ENCODE results near the gene KCNAB2. TPM values are rescaled to one million over a fixed set of nuclear protein-coding genes. Genes with fewer than 3 reads are reported as not detected.

The KCNAB2 gene
- total RNA-seq, 1 donor from 2014 or later, result 4.3 TPM

DNA sequence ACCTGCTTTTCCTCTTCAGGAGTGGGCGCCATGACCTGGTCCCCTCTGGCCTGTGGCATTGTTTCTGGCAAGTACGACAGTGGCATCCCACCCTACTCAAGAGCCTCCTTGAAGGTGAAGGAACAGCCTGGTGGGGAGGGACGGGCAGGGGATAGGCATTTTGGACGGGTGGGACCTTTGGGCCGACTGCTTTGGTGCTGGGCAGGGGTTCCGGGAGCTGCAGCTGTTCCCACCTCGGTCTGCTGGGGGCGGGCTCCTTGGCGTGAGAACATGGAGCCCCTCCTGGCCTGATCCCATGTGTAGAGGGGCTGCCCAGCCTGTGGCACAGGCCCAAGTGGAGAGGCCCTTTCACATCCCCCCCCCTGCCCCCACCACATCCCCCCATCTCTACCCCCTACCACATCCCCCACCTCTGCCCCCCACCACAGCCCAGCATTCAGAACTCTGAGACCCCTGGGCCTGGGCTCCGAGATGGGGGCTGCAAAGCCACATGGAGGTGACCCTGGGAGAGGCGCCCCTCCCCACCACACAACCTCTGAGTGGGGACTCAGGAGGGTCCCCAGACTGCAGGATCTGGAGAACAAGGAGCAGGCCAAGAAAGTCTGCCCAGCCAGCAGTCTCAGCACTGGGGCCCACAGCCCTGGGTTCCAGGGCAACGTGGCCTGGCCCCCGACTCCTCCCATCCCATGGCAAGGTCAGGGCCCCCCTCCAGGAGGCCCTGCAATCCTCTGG lies 50.0 kb downstream of the KCNAB2 start:
- no peak for DNase-seq (ENCODE audit: low spot score)

GRCh38 chr1:6096243-6097116 lies 50.8 kb downstream of the KCNAB2 start:
- no peak for DNase-seq (ENCODE audit: low spot score)

- DNase-seq (ENCODE audit: low spot score), result no peak
Observed at GRCh38 chr1:6097117-6097595, 51.5 kb downstream of the KCNAB2 start.

- no peak for DNase-seq (ENCODE audit: low spot score)
Observed at GRCh38 chr1:6097824-6098223, 52.1 kb downstream of the KCNAB2 start.

DNA sequence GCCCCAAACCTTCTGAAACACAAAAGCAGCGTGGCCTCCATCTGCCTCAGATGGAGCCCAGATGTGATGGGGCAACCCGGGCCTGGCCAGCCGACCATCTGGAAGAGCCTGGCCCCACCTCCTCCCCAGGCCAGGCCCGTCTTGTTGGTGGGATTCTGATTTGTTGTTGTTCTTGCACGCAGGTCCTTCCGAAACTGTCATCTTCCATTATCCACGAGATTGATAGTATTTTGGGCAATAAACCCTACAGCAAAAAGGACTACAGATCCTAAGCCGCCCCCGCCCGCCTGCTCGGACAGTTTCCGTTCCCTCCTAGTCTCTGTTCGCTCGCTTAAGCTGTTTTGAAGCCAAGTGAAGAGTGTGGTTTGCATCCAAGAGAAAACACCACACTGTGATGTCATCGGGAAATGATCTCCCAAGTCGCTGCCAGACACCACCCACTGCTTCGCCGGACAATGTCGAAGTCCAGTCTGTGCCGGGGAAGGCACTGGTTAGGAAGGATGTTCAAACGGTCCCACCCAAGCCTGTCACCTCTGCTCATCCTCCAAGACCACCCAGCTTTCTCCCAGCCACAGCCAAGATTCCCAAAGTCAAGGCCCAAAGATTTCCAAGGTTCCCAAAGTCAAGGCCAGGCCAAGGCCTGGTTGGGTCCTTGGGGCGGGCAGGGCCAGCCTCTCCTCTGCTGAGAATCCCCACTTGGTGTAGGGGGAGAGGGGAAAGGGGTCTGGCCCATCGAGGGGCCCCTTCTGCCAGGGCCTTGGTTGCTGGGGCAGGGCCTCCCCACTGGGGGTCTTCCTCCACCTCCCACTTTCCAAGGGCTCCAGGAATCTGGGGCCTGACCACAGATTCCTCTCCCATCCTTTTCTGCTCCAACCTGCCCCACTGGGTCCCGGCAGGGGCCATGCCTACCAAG lies 52.9 kb downstream of the KCNAB2 start:
- DNase-seq (ENCODE audit: low spot score), result no peak

- DNase-seq (ENCODE audit: low spot score), result no peak
Observed at GRCh38 chr1:6099297-6099696, 53.6 kb downstream of the KCNAB2 start.

GRCh38 chr1:6099787-6100765 lies 54.4 kb downstream of the KCNAB2 start:
- no peak for DNase-seq (ENCODE audit: low spot score)

DNA sequence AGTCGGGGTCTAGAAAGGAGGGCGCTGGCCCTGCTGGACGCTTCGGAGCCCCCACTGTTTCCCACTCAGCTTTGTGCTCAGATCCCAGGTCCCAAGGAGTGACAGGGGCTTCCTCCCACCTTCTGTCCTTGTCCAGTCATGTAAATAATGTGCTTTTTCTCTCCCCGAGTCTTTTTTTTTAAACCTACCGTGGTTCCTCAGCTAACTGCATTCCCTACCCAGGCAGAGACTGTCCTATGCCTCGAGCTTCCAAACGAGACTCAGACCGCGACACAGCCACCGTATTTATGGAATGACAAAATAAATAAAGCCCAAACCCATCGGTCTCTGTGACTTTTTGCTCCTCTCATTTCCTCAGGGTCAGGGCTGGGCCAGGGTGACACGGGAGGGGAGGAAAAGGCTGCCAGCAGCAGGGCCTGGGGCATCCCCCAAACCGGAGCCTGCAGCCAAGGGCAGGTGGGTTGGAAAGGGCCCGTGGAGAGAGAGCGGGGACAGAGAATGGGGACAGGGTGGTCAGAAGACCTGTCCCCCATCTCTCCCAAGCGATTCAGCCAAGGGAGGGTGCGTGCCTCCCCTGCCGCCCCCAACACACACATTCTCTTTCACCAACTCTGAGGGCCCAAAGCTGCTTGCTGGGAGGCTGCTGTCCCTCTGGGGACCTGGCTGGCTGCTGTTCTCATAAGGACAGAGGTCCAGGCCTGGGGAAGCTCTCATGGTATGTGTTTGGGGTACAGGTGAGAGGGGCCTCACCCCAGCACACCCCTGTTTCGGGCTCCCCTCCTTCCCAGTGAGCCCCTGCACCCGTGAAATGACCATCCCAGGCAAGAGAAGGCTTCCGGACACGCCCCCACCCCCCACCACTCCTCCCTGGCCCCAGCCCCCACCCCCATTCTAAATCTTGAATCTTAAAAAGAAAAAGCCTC lies 55.4 kb downstream of the KCNAB2 start:
- no peak for DNase-seq (ENCODE audit: low spot score)

DNA sequence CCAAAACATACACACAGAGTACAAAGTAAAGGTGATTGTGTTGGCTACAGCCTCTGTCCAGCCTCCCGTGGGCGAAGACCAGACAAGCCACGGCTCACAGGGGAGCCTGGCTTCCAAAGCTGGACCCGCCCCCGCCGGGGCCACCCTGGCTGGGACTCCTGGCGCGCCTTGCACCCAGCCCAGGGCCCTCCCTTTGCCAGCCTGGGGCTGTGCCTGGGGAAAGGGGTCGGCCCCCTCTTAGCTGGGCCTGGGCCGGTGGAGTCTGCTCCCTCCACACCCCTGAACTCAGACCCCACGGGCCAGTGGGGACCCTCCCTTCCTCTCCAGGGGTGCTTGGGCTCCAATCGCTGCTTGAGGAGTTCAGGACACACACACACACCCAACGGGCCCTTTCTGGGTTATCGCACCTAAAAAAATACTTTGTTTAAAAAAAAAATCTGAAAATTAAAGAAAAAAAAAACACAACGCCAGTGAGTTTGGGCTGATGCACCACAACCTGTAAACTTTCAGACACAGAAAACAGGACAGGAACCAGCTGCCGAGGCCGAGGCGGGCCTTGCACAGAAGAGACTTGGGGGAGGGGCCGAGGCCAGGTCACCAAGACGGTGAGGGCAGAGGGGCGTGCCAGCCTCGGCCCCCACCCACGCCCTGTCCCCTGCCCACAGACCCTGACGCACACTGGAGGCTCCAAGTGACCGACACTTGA lies 56.3 kb downstream of the KCNAB2 start:
- DNase-seq (ENCODE audit: low spot score), result no peak

GRCh38 chr1:6102532-6102845 lies 56.8 kb downstream of the KCNAB2 start:
- DNase-seq (ENCODE audit: low spot score), result no peak

DNA sequence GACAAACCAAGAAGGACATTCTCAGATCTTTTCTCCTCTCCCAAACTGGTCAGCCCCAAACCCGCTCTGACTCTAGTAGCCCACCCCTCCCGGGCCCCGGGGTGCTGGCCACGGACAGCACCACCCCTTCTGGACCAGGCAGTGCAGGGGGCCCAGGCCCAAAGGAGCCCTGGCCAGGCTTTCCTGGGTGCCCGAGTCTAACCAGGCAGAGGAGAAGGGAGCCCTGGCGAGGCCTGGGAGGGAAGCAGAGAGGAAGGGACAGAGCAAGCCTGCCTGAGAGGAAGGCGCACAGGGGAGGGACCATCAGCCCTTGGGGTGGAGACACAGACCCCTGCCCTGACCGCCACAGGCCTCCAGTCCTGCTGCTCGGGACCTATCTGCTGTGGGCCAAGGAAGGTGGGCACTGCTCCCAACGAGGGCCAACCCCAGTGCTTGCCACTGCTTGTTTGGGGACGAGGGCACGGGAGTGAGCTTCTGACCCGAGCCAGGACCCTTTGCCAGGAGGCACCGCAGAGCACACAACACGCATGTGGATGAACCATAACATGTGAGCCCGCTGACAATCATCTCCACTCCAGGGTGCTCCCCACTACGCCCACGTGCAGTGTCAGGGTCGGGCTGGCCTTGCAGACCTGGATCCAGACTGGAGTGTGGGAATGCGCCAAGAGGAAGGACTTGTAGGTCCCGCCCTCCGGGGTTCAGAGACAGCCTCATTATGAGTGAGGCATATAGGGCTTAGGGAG lies 57.6 kb downstream of the KCNAB2 start:
- DNase-seq (ENCODE audit: low spot score), result no peak

DNA sequence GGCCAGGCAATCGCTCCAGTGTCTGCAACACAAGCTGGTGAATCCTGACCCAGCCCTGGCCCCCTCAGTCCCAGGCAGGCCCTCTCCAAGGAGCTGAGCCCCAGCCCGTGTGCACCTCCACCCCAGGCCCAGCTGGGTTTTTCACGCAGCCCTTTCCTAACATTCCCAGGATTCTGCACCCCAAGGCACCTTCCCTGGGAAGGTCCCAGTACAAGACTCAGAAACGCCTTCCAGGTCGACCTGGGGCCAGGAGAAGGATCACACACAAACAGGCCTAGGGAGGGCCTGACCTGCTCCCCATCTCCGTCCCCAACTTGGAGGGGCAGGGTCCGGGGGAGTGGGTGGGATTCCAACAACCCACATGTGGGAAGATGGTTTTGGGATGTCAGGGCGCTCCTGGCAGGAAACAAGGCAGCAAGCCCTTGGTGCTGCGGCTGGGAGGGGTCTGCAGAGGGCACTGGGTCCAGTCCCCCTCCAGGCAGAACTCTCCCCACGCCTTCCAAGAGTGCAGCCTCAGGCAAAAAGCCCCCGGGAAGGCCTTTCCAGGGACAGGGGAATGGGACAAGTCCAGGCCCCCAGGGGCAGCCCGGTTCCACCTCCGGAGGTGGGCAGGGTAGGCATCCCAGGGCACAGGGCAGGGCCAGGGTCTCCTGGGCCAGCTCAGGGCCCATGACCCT lies 58.3 kb downstream of the KCNAB2 start:
- DNase-seq (ENCODE audit: low spot score), result no peak

DNA sequence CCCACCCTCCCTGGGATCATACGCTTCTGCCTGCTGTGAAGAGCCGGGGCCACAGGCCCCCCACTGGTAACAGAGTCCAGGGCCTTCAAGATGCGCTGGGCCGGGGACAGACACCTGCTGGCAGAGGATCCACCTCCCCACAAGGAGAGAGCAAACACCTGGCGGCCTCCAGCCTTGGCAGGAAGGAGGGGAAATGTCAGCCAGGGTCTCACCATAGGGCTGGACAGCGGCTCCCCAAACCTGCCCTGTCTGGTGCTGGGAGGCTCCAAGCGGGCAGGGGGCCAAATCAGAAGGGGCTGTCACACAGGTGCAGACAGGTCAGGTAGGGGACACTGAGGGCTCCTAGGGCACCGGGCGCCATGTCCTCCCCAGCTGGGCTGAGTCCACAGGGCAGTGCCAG lies 58.9 kb downstream of the KCNAB2 start:
- DNase-seq (ENCODE audit: low spot score), result no peak

GRCh38 chr1:6105218-6105679 lies 59.6 kb downstream of the KCNAB2 start:
- no peak for DNase-seq (ENCODE audit: low spot score)

- no peak for DNase-seq (ENCODE audit: low spot score)
Observed at GRCh38 chr1:6105763-6106162, 60.1 kb downstream of the KCNAB2 start.

DNA sequence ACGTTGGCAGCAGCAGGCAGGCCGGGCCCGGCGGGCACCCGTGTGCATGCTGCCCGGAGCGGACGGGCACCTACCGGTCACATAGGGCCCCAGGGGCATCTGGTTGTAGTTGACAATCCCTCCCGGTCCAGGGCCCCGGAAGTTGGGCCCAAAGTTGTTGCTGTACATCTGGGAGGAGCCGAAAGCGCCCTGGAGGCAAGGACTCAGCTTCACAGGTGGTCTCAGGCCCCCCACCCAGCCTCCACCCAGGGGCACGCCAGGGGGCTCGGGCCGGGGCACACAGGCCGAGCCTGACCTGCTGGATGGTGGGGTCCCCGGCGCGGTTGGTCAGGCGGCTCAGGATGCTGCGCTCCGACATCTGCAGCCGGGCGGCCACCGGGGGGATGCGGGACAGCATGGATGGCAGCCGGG lies 60.6 kb downstream of the KCNAB2 start:
- DNase-seq (ENCODE audit: low spot score), result no peak

GRCh38 chr1:6106977-6107376 lies 61.3 kb downstream of the KCNAB2 start:
- DNase-seq (ENCODE audit: low spot score), result no peak
